Stimulated activated CD4-positive, alpha-beta T cell treated with anti-CD3 and anti-CD28 coated beads, Interleukin-4, amount 100 ng/mL, for 48 hours (primary cell): Measurements from ENCODE around the gene PATL1.
"Not testable (repeated sequence)": the region's sequence is repeated elsewhere in the genome, so short reads cannot be mapped to it uniquely, and the experiment has no call there.

ENCODE experiments used
- DNase-seq, 2 donors: peaks; one replicate each; pipeline ENCODE4 v3.0.0-alpha.2; 2020; ENCODE audit warnings: low read depth in 2 of 2

Gene PATL1

DNA sequence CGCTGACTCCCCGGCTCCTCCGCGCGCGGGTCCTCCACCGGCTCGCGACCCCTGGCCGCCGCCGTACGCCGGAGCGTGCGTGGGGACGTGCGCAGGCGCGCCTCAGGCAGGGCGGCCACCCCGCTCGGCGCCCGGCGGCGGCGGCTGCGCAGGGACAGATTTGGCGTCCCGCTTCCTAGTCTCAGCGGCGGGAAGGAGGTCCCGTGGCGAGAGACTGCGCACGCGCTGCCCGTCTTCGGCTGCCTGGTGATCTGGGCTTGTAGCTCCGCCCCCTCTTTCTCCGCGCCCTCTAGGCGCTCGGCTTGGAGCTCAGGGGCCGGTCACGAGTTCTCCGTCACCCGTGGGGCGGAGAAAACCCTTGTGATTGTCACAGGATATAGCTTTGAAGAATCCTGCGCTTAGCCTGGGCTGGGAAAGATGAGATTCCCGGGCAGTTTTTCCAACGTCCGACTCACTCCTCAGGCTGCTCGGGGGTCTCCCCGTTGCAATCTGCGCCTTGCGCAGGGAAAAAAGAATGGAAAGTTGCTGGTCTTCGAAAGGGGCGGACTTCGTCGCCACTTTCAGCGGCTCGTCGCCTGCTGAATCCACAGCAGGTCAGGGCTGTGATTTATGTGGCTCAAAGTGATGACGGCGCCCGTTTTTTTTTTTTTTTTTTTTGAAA, at the start of gene PATL1:
TSS of gene PATL1 (minus strand) at position 88 of the 661 bp plus-strand sequence. CDS start 142 bp downstream, outside the sequence.
- DNase-seq, result peak; percentile 95 to 98

GRCh38 chr11:59716051-59716450, 47.2 kb upstream of the PATL1 start:
- no peak for DNase-seq

DNA sequence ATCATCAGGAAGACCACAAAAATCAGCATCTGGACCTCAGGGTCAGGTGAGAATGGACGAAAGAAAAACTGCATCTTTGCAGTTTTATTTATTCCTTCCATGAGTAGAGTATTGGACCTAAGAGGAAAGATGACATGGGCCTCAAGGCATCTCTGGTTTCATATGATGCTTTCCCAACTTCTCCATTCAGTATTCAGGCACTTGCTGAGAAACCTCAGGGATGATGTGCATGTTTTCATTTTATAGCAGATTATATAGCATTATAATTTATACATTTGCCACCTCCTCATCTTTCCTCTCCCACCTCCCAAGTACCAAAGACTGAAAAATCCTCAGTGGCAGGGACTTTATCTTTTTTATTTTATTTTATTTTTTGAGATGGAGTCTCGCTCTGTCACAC, 44.9 kb upstream of the PATL1 start, which contains the start of gene OR10V1:
TSS of gene OR10V1 (minus strand) at position 101 of the 400 bp plus-strand sequence. CDS start at position 101, 0 bp downstream.
- no peak for DNase-seq

- DNase-seq, result no peak
Observed at GRCh38 chr11:59710136-59710847, 41.5 kb upstream of the PATL1 start.

- DNase-seq, result no peak
Observed at GRCh38 chr11:59708537-59708936, 39.7 kb upstream of the PATL1 start.

DNA sequence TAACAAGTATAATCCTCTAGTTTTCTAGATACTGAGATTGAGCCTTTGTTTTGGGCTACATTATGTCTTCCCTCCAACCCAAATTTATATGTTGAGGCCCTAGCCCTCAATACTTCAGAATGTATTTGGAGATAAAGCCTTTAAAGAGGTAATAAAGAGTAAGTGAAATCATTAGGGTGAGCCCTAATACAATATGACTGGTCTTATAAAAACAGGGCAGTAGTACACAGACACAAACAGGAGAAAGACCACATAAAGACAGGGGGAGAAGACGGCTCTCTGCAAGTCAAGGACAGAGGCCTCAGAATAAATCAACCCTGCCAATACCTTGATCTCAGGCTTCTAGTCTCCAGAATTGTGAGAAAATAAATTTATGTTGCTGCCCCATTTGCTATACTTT, 38.5 kb upstream of the PATL1 start:
- no peak for DNase-seq

- no peak for DNase-seq
Observed at GRCh38 chr11:59706518-59707285, 37.9 kb upstream of the PATL1 start.

- no peak for DNase-seq
Observed at GRCh38 chr11:59705294-59705693, 36.5 kb upstream of the PATL1 start.

DNA sequence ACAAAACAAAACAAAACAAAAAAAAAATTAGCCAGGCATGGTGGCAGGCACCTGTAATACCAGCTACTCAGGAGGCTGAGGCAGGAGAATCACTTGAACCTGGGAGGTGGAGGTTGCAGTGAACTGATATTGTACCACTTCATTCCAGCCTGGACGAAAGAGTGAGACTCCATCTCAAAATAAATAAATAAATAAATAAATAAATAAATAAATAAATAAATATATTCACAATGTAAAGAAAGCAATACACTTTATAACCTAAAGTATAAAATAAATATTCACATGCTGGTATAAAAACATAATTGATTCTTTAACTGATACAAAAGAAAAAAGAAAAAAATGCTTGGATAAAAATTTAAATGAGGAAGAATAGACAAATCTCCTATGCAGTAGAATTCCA, 34.7 kb upstream of the PATL1 start:
- DNase-seq, result not testable (repeated sequence)

- DNase-seq, result not testable (repeated sequence)
Observed at GRCh38 chr11:59700157-59700556, 31.3 kb upstream of the PATL1 start.

DNA sequence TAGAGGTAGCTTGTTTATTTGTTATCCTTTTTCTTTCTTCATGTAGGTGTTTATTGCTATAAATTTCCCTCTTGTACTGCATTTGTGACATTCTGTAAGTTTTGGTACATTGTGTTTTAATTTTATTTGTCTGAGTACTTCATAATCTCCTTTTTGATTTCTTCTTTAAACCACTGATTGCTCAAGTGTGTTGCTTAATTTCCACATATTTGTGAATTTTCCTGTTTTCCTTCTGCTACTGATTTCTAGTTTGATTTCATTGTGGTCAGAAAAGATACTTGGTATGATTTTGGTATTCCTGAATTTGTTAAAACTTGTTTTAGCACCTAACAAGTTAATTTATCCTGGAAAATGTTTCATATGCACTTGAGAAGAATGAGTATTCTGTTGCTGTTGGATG, 29.7 kb upstream of the PATL1 start:
- DNase-seq, result no peak

GRCh38 chr11:59692915-59693314, 24.1 kb upstream of the PATL1 start:
- no peak for DNase-seq

- no peak for DNase-seq
Observed at GRCh38 chr11:59691156-59691555, 22.3 kb upstream of the PATL1 start.

GRCh38 chr11:59689015-59689414, 20.2 kb upstream of the PATL1 start:
- no peak for DNase-seq

GRCh38 chr11:59681260-59681725, 12.5 kb upstream of the PATL1 start:
- not testable (repeated sequence) for DNase-seq

DNA sequence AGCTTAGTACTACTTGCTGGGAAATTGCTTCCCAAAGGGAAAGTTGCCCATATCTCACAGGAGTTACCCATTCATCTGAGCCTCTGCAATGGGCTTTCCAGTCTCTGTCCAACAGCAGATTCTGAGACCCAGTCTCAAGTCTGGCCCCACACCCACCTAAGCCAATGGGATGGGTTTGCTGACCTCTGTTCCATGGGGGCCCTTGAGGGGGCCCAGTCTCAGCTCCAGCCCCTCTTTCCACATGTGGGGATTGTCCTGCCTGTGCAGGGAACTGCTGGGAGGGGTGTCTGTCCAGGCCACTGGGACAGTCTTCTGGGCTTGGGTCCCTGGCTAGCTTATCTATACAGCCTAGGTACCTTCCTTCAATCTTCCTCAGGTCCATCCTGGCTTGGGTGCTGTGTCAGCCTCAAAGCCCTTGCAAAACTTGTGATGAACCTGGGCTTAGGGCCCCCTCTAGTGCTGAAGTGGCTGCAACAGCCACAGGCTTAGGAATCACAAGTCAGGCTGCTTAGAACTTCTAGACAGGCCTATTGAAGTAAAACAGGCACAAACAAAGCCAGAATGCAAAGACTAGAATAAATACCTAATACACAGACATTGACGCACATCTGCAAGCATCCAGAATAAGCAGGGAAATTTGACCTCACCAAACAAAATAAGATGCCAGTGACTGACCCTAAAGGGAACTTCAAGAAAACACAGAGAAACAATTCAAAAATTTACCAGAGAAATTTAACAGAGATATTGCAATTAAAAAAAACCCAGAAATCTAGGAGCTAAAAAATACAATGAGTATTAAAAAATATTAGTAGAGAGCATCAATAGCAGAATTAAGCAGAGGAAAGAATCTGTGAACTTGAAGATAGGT, 11.7 kb upstream of the PATL1 start:
- DNase-seq, result peak; percentile 29 to 35

DNA sequence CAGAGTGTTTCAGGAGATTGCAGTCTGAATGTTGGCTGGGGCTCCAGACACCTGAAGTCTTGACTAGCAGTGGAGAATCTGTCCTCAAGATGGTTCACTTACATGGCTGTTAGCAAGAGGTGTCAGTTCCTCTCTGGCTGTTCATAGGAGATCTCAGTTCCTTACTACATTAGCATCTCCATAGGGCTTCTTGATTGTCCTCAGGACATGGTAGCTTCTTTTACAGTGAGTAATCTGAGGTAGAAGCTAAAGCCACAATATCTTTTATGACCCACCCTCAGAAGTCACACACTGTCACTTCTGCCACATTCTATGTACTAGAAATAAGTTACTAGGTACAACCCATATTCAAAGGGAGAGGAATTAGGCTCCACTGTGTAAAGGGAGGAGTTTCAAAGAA, 10.5 kb upstream of the PATL1 start:
- DNase-seq, result no peak

DNA sequence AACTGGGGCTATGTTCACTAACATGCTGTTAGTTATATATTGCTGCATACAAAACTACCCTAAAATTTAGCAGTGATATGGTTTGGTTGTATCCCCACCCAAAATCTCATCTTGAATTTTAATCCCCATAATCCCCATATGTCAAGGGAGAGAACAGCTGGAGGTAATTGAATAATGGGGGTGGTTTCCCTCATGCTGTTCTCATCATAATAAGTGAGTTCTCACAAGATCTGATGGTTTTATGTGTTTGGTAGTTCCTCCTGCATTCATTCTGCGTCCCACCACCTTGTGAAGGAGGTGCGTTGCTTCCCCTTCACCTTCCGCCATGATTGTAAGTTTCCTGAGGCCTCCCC, 10.0 kb upstream of the PATL1 start:
- DNase-seq, result no peak

DNA sequence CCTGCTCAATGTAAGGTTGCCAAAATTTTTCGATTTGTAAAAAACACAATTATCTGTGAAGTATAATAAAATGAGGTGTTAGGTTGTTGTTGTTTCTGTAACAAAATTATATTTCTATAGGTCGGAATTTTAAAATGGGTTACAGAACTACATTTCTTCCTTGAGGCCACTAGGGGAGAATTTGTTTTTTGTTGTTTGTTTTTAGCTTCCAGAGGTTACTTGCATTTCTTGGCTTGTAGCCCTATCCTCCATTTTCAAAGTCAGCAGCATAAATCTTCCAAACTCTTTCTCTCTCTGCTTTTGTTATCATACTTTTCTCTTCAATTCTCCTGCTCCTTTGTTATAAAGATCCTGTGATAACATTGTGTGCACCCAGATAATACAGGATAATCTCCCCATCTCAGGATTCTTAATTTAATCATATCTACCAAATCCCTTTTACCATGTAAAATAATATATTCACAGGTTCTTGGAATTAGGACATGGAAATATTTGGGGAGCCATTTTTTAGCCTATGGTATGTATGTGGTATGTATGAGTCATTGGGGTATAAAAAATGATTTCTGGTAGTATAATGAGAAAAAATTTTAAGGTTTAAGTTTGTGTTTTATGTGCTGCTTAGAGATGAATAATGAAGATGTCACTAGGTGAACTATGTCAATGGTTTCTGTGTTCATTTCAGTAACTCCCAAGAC, 9.4 kb upstream of the PATL1 start:
- no peak for DNase-seq

DNA sequence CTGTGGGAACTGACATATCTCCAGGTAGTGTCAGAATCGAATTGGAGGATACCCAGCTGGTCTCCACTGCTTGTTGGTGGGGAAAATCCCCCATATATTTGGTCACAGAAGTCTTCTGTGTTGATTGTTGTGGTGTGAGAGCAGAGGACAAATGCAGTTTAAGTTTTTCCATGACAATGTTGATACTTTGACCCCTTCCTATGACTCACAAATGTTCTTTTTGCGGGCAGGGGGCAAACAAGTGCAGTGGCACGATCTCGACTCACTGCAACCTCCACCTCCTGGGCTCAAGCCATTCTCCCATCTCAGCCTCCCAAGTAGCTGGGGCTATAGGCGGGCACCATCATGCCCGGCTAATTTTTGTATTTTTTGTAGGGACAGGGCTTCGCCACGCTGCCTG, 7.4 kb upstream of the PATL1 start:
- no peak for DNase-seq

GRCh38 chr11:59674291-59674690, 5.5 kb upstream of the PATL1 start:
- DNase-seq, result no peak
